Stimulated activated CD8-positive, alpha-beta memory T cell treated with anti-CD3 and anti-CD28 coated beads, Interleukin-4, amount 100 ng/mL, for 1 hour (primary cell): ENCODE measurements around the gene PLPP7.
A peak's percentile ranks its signal among the peaks of the same experiment; 100 is the strongest.
"Not testable (repeated sequence)": the region's sequence is repeated elsewhere in the genome, so short reads cannot be mapped to it uniquely, and the experiment has no call there.

Experiments used
- DNase-seq, 2 donors: peaks; one replicate each; pipeline ENCODE4 v3.0.0-alpha.2; 2020; ENCODE audit warnings: low read depth in 2 of 2, low spot score in 1 of 2

The PLPP7 gene

GRCh38 chr9:131330814-131331600 lies 41.5 kb downstream of the PLPP7 start:
- no peak for DNase-seq

- DNase-seq, result not testable (repeated sequence)
These were observed 42.5 kb downstream of the PLPP7 start for GRCh38 chr9:131331996-131332395.

DNA sequence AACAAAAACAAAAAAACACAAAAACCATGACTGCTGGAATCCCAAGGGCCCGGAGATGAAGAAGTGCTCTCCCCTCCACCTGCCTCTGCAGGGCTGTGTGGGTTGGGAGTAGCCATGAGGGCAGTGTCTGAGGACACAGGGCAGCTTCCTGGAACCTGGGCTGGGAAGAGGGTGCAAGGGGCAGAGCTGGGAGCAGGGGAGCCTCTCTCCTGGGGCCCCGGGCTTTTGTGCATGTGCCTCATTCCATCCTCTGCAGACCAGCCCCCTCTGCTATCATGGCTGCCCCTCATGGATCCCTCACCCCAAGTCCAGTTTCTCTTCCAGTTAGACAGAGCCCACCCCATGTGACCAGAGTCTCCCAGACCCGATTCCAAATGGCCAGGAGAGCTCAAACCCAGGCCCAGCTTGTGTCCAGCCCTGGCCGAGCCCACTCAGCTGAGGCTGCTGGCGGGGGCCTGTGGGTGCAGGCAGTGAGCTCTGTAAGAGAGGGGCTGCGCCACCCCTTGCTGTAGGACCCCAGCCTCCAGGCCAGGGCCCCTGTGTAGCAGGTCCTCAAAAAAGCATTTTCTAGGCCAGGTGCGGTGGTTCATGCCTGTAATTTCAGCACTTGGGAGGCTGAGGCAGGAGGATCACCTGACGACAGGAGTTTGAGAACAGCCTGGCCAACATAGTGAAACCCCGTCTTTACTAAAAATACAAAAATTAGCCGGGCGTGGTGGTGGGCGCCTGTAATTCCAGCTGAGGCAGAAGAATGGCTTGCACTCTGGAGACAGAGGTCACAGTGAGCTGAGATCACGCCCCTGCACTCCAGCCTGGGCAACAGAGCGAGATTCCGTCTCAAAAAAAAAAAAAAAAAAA lies 44.5 kb downstream of the PLPP7 start:
- DNase-seq, result no peak

DNA sequence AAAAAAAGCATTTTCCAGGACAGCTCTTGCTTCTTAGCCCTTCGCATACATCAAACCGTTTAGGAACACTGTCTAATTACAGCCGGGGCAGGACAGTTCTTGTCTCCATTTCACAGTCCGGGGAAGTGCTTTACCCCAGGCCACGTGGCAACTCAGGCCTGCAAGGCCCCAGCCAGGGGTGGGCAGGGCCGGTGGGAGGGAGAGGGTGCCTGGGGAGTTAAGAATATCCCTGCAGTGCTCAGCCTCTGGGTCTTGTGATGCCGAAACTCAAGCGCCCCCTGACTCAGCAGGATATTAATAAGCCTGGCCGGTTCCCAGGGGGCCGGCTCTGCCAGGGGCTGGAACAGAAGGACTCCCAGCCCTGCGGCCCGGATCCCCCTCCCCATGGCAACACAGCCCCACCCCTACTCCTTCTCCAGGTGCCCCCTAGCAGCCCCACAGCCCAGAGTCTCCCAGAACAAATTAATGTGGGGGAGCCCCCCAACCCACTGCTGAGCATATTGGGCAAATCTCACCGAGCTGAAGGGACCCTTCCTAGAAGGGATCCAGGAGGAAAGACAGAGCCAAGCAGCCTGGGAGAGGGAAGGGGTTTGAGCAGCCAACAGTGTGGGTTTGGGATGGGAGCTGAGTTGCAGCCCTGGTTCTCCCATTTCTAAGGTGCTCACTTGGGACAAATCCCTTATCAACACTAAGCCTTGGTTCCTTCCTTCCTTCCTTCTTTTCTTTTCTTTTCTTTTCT lies 45.3 kb downstream of the PLPP7 start:
- DNase-seq, result no peak

GRCh38 chr9:131335368-131335755 lies 45.8 kb downstream of the PLPP7 start:
- no peak for DNase-seq

- DNase-seq, result no peak
These were observed 47.8 kb downstream of the PLPP7 start for GRCh38 chr9:131337131-131337848.

DNA sequence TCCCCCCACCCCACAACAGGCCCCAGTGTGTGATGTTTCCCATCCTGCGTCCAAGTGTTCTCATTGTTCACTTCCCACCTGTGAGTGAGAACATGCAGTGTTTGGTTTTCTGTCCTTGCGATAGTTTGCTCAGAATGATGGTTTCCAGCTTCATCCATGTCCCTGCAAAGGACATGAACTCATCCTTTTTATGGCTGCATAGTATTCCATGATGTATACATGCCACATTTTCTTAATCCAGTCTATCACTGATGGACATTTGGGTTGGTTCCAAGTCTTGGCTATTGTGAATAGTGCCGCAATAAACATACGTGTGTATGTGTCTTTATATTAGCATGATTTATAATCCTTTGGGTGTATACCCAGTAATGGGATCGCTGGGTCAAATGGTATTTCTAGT lies 49.7 kb downstream of the PLPP7 start:
- DNase-seq, result not testable (repeated sequence)

DNA sequence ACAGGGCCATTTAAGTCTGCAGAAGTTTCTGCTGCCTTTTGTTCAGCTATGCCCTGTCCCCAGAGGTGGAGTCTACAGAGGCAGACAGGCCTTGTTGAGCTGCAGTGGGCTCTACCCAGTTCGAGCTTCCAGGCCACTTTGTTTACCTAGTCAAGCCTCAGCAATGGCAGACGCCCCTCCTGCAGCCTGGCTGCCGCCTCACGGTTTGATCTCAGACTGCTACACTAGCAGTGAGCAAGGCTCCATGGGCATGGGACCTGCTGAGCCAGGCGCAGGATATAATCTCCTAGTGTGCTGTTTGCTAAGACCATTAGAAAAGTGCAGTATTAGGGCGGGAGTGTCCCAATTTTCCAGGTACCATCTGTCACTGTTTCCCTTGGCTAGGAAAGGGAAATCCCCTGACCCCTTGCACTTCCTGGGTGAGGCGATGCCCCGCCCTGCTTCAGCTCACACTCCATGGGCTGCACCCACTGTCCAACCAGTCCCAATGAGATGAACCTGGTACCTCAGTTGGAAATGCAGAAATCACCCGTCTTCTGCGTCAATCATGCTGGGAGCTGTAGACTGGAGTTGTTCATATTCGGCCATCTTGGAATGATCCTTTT lies 55.5 kb downstream of the PLPP7 start:
- DNase-seq, result not testable (repeated sequence)

- no peak for DNase-seq
These were observed 57.0 kb downstream of the PLPP7 start for GRCh38 chr9:131346559-131346958.

DNA sequence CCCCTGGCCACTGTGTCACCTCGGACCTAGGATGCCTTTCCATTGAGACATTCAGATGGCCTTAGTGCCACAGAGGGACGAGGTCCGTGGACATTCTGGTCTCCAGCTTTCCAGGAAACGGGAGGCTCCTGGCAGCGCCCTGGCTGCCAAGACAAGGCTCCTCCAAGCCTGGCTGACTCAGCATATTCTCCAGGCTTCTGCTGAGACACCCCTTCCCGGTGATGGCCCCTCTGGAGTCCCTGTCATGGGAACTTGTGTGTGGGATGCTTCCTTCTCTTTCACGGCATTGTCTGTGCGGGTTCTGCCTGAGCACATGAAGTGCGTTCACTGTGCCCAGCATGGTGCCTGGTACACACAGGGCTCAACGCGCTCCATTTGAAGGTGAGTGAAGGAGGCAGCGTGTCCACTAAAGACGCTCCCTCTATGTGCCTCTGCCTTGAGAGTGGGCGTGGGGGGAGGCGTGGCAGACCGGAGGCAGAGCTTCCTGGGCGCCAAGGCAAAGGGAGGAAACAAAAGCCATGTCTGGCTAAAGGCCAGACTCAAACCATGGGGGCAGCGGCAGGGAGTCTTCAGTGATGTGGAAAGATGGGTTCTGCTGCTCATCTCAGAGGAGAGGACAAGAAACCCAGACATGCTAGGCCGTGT lies 58.0 kb downstream of the PLPP7 start:
- no peak for DNase-seq

DNA sequence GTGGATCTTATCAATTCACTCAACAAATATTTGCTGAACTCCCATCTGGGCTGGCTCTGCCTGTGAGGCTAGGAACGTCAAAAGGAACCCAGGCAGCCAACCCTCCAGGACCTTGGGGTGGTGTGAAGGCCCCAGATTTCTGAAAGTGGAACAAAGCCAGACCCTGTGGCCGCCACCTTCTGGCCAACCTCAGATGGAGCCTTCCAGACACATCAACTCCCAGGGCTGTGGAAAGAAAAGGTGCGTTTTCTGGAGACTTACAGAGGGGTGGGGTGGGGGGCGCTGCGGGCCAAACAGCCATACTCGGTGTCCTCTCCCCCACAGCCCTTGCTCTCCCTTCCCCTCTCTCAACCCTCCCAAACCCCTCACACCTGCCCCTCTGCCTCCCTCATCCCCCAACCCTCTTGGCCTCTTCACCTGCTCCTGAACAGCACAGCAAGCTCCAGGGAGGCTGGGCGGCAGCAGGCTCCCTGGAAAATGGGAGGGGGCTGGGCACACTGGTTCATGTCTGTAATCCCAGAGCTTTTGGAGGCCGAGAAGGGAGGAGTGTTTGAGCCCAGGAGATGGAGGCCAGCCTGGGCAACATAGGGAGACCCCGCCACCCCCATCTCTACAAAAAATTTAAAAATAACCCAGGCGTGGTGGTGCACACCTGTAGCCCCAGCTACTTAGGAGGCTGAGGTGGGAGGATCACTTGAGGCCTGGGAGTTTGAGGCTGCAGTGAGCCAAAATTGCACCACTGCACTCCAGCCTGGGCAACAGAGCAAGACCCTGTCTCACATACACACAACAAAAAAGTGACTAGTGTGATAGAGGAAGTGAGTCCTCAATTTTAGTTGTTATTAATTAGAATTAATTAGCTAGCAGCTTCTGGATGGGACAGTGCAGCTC lies 59.4 kb downstream of the PLPP7 start:
- no peak for DNase-seq

DNA sequence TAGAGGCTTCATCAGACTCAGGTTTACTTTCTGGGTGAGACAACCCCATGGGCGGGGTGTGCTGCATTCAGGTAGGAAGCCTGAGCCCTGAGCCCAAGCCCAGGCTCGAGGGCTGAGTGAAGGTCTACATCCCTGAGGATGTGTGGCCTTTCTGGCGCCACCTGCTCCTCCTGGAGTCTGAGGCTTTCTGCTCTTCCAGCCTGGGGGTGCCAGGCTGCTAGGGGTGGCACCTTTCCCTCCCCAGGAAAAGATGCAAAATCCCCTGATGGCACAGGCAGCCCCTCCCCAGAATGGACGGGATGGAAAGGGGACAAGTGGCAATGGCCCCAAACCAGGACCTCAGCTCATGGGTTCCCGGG lies 60.0 kb downstream of the PLPP7 start:
- DNase-seq, result no peak

GRCh38 chr9:131349881-131350563 lies 60.5 kb downstream of the PLPP7 start:
- peak; percentile 64 to 76 for DNase-seq

DNA sequence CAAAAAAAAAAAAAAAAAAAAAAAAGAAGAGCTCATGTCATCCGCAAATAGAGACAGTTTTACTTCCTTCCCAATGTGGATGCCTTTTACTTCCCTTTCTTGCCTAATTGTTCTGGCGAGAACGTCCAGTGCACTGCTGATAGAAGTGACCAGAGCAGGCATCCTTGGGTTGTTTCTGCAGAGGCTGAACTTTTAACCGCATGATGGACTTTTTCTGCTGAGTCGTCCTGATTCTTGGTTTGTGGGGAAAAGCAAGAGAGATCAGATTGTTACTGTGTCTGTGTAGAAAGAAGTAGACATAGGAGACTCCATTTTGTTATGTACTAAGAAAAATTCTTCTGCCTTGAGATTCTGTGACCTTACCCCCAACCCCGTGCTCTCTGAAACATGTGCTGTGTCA lies 67.0 kb downstream of the PLPP7 start:
- not testable (repeated sequence) for DNase-seq

DNA sequence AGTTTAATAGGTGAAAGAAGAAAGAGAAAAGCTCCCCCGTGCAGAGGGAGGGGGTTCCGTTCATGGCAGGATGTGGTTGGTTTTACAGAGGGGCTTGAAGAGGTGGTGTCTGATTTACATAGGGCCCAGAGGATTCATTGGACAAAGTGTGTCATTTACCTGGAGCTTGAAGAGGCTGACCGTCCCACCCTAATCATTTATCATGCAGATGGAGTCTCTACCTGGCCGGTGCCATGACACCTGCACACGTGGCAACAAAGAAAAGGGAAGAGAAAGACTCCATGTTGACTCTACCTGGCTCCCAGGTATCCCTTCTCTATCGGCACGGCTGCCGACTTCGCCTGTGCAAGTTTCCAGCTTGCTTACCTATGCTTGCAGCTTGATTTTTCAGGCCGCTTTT lies 69.0 kb downstream of the PLPP7 start:
- no peak for DNase-seq
